Spleen (tissue), 7 donors: Measurements from ENCODE around the gene DDR2.

ENCODE experiments used
- POLR2A ChIP-seq, 3 donors: fragments of 450-650 bp; IDR thresholded peaks; one replicate each; pipeline ENCODE4 v1.5.1; 2017; ENCODE audit warnings: antibody characterized with exemption in 3 of 3, mild to moderate bottlenecking in 1 of 3
- TF ChIP-seq, protein P1 (sequence below), 11 experiments: fragments of 200-600 bp in 7 of 11; fragments of 450-650 bp in 4 of 11; sonication (generic) in 4 of 11; IDR thresholded peaks in 8 of 11; conservative IDR thresholded peaks in 3 of 11; 1 replicate in 7 of 11; 2 replicates in 4 of 11; pipeline versions ENCODE4 v1.4.0 to v1.8.0; 2016 to 2021; ENCODE audit warnings: antibody characterized with exemption in 11 of 11, inconsistent platforms in 4 of 11, mild to moderate bottlenecking in 1 of 11
- donor health status: DM: no; HTN: no; CAD: no; lungs with moderate emphysema.
- donor health status: DM: no; HTN: no; CAD: no.
- donor health status: DM: no; HTN: no; CAD: no.

- TF ChIP-seq, protein P1, sequence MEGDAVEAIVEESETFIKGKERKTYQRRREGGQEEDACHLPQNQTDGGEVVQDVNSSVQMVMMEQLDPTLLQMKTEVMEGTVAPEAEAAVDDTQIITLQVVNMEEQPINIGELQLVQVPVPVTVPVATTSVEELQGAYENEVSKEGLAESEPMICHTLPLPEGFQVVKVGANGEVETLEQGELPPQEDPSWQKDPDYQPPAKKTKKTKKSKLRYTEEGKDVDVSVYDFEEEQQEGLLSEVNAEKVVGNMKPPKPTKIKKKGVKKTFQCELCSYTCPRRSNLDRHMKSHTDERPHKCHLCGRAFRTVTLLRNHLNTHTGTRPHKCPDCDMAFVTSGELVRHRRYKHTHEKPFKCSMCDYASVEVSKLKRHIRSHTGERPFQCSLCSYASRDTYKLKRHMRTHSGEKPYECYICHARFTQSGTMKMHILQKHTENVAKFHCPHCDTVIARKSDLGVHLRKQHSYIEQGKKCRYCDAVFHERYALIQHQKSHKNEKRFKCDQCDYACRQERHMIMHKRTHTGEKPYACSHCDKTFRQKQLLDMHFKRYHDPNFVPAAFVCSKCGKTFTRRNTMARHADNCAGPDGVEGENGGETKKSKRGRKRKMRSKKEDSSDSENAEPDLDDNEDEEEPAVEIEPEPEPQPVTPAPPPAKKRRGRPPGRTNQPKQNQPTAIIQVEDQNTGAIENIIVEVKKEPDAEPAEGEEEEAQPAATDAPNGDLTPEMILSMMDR (IDR thresholded peaks at IDR 0.05 in 8 of 11, conservative IDR thresholded peaks at IDR 0.05 in 3 of 11): no peak
- no peak for TF ChIP-seq POLR2A (IDR thresholded peaks at IDR 0.05)
These were observed 19.5 kb upstream of the DDR2 start for GRCh38 chr1:162612606-162613400.
